Measurements from ENCODE around the gene CMC2.
A peak's percentile ranks its signal among the peaks of the same experiment; 100 is the strongest.

CMC2 gene

DNA sequence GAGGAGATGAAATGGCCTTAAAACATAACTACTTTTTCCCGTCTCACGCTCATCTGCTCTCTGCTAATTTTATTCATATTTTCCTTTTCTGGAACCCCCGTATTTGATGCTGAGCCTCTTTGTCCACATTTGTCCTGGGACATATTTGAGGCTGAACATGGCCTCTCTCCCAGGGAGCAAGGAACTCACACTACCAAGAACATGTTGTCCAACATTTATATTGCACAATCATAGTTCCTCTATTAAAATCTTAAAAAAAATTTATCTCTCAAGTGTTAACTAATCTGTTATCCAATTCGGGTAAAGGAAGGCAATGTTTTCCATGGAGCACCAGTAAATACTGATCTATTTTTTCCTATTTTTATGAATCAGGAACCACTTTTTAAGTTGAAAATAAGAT lies 60.2 kb downstream of the CMC2 start:
- TF ChIP-seq LEF1 (IDR thresholded peaks at IDR 0.05; ENCODE audit: borderline replicate concordance) (no peak), SUZ12 (IDR thresholded peaks at IDR 0.05) (no peak), FOXK2 (IDR thresholded peaks at IDR 0.05) (no peak), CTBP1 (IDR thresholded peaks at IDR 0.05; ENCODE audit: borderline replicate concordance) (no peak), ARNT (IDR thresholded peaks at IDR 0.05) (no peak)
- DNase-seq (ENCODE audit: extremely low spot score): no peak
- CTCF ChIA-PET: no interaction called here
- POLR2A ChIA-PET: no interaction called here

GRCh38 chr16:80940069-80940856 lies 66.4 kb downstream of the CMC2 start:
- no peak for TF ChIP-seq FOXM1 (IDR thresholded peaks at IDR 0.05; ENCODE audit: borderline replicate concordance)
- no peak for TF ChIP-seq FOXA1 (IDR thresholded peaks at IDR 0.05)
- no peak for TF ChIP-seq NFRKB (IDR thresholded peaks at IDR 0.05)
- no peak for TF ChIP-seq ELF4 (IDR thresholded peaks at IDR 0.05)
- no peak for TF ChIP-seq HDGF (IDR thresholded peaks at IDR 0.05; ENCODE audit: borderline replicate concordance)
- TF ChIP-seq SP1 (IDR thresholded peaks at IDR 0.05): no peak
- TF ChIP-seq FOXK2 (IDR thresholded peaks at IDR 0.05): no peak
- no peak for TF ChIP-seq PKNOX1 (IDR thresholded peaks at IDR 0.05)
- TF ChIP-seq ARNT (IDR thresholded peaks at IDR 0.05): no peak
- TF ChIP-seq CTBP1 (IDR thresholded peaks at IDR 0.05; ENCODE audit: borderline replicate concordance): no peak
- no peak for TF ChIP-seq L3MBTL2 (conservative IDR thresholded peaks at IDR 0.05)
- no peak for TF ChIP-seq ZNF384 (IDR thresholded peaks at IDR 0.05)
- no peak for DNase-seq (ENCODE audit: extremely low spot score)
- ChIA-PET POLR2A (no interaction called here), CTCF (no interaction called here)

GRCh38 chr16:80938879-80939260 lies 67.8 kb downstream of the CMC2 start:
- ChIA-PET POLR2A (no interaction called here), CTCF (interaction anchor here (1.5 kb wide), 1 partner anchor 10 kb away, joined by 4 read pairs; no protein-coding TSS in a partner anchor)
- no peak for DNase-seq (ENCODE audit: extremely low spot score)
- TF ChIP-seq NFRKB (IDR thresholded peaks at IDR 0.05) (no peak), TARDBP (IDR thresholded peaks at IDR 0.05) (no peak), PKNOX1 (IDR thresholded peaks at IDR 0.05) (no peak), HDGF (IDR thresholded peaks at IDR 0.05; ENCODE audit: borderline replicate concordance) (no peak), FOXK2 (IDR thresholded peaks at IDR 0.05) (no peak), SP1 (IDR thresholded peaks at IDR 0.05) (no peak), FOXA1 (IDR thresholded peaks at IDR 0.05) (no peak), CTBP1 (IDR thresholded peaks at IDR 0.05; ENCODE audit: borderline replicate concordance) (no peak), L3MBTL2 (conservative IDR thresholded peaks at IDR 0.05) (no peak), ARNT (IDR thresholded peaks at IDR 0.05) (no peak), ELF4 (IDR thresholded peaks at IDR 0.05) (no peak), FOXM1 (IDR thresholded peaks at IDR 0.05; ENCODE audit: borderline replicate concordance) (no peak), ZNF384 (IDR thresholded peaks at IDR 0.05) (no peak), SUZ12 (IDR thresholded peaks at IDR 0.05) (no peak), LEF1 (IDR thresholded peaks at IDR 0.05; ENCODE audit: borderline replicate concordance) (no peak), BHLHE40 (IDR thresholded peaks at IDR 0.05; ENCODE audit: borderline replicate concordance) (no peak)

DNA sequence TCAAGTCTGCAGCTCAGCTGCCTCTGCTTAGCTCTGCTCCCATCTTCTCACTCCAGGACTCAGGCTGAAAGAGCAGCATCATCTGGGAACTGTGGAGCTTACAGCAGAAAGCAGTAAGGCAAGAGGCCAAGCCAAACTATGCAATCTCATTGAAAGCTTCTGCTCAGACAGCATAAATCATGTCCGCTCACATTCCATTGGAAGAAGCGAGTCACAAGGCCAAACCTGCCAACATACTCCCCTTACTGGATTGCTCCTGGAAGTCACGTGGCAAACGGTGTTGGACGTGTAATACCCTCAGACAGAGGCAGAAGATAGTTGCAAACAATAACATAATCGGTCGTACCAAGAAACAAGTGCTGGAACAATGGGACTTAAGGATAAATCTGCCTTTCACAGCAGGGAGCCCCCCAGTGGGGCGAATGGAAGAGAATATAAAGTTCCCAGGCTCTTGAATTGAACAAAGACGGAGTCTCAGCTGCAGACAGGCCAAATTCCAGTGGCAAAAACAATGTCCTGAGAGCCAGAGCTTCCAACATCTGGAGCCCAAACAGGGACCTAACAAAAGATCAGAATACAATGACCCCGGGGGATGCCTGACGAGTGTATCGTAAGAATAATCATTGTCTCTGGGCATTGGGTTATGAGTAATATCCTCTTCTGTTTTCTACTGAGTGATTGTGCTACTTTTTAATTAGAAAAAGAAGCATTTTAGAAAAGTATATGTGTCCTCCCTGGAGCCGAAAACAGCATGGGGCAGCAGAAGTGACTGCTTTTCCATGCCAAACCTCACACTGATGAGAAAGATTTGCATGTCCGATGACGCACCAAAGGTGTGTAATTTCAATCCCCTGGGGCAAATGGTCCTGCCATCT lies 68.4 kb downstream of the CMC2 start:
- no peak for TF ChIP-seq FOXK2 (IDR thresholded peaks at IDR 0.05)
- peak; percentile 94 for TF ChIP-seq PKNOX1 (IDR thresholded peaks at IDR 0.05)
- no peak for TF ChIP-seq HDGF (IDR thresholded peaks at IDR 0.05; ENCODE audit: borderline replicate concordance)
- TF ChIP-seq ZNF384 (IDR thresholded peaks at IDR 0.05): no peak
- no peak for TF ChIP-seq FOXA1 (IDR thresholded peaks at IDR 0.05)
- no peak for TF ChIP-seq LEF1 (IDR thresholded peaks at IDR 0.05; ENCODE audit: borderline replicate concordance)
- peak; percentile 49; the same call in 1 of the 2 replicates for TF ChIP-seq L3MBTL2 (conservative IDR thresholded peaks at IDR 0.05)
- TF ChIP-seq NFRKB (IDR thresholded peaks at IDR 0.05): no peak
- TF ChIP-seq ELF4 (IDR thresholded peaks at IDR 0.05): no peak
- POLR2A ChIA-PET: interaction anchor here (0.6 to 1.1 kb wide), 2 partner anchors 13 to 69 kb away, joined by 3 to 4 read pairs; partner anchors contain the start of genes CENPN and CMC2
- CTCF ChIA-PET: interaction anchor here (0.7 to 1.5 kb wide), 3 partner anchors 11 to 37 kb away, joined by 3 to 4 read pairs (median 4); no protein-coding TSS in a partner anchor
- DNase-seq (ENCODE audit: extremely low spot score): peak; percentile 55

- ChIA-PET POLR2A (no interaction called here), CTCF (no interaction called here)
- TF ChIP-seq NFRKB (IDR thresholded peaks at IDR 0.05) (no peak), TARDBP (IDR thresholded peaks at IDR 0.05) (no peak), CTBP1 (IDR thresholded peaks at IDR 0.05; ENCODE audit: borderline replicate concordance) (no peak), LEF1 (IDR thresholded peaks at IDR 0.05; ENCODE audit: borderline replicate concordance) (no peak), PKNOX1 (IDR thresholded peaks at IDR 0.05) (no peak), FOXK2 (IDR thresholded peaks at IDR 0.05) (no peak)
- no peak for DNase-seq (ENCODE audit: extremely low spot score)
Observed at GRCh38 chr16:80936410-80936809, 70.3 kb downstream of the CMC2 start.
